H9 (cell line): ENCODE data around the gene KAZN. TPM values are rescaled to one million over a fixed set of nuclear protein-coding genes. Genes with fewer than 3 reads are reported as not detected.

Experiments
- DNase-seq: peaks from one replicate; pipeline ENCODE4 v3.0.0-alpha.2; 2017
- H2AFZ ChIP-seq: one replicate; pipeline ENCODE4 v1.6.1; 2013; ENCODE audit warnings: mild to moderate bottlenecking, low read length, control low read depth, moderate library complexity
- H2AK5ac ChIP-seq: 2 replicates; pipeline ENCODE4 v1.6.1; 2013; ENCODE audit warnings: low read length, control low read depth, mixed read lengths; ENCODE audit not compliant: insufficient read length
- H2BK120ac ChIP-seq: one replicate; pipeline ENCODE4 v1.6.1; 2013; ENCODE audit warnings: low read depth, mild to moderate bottlenecking, low read length, control low read depth, inconsistent platforms; ENCODE audit not compliant: poor library complexity, severe bottlenecking
- H2BK12ac ChIP-seq: 2 replicates; pipeline ENCODE4 v1.6.1; 2013; ENCODE audit warnings: low read length, control low read depth, mixed read lengths, low read depth; ENCODE audit not compliant: insufficient read length
- H2BK15ac ChIP-seq: 2 replicates; pipeline ENCODE4 v1.6.1; 2013; ENCODE audit warnings: low read depth, low read length, control low read depth
- H2BK20ac ChIP-seq: one replicate; pipeline ENCODE4 v1.6.1; 2013; ENCODE audit warnings: low read depth, mild to moderate bottlenecking, low read length, control low read depth, inconsistent platforms; ENCODE audit not compliant: poor library complexity, severe bottlenecking
- H2BK5ac ChIP-seq: 2 replicates; pipeline ENCODE4 v1.6.1; 2013; ENCODE audit warnings: low read length, control low read depth, mixed read lengths; ENCODE audit not compliant: insufficient read length
- H3K14ac ChIP-seq: 2 replicates; pipeline ENCODE4 v1.6.1; 2013; ENCODE audit warnings: low read length, control low read depth; ENCODE audit not compliant: insufficient read depth
- H3K18ac ChIP-seq: 2 replicates; pipeline ENCODE4 v1.6.1; 2013; ENCODE audit warnings: low read depth, mild to moderate bottlenecking, mixed read lengths, low read length, control low read depth; ENCODE audit not compliant: insufficient read length
- H3K23ac ChIP-seq: 2 replicates; pipeline ENCODE4 v1.6.1; 2013; ENCODE audit warnings: low read length, control low read depth, mixed read lengths, low read depth; ENCODE audit not compliant: insufficient read length
- H3K23me2 ChIP-seq: 2 replicates; pipeline ENCODE4 v1.6.1; 2013; ENCODE audit warnings: low read depth, mild to moderate bottlenecking, mixed read lengths, low read length, control low read depth; ENCODE audit not compliant: insufficient read length, poor library complexity, severe bottlenecking
- H3K27ac ChIP-seq: 2 replicates; pipeline ENCODE4 v1.5.1; 2013; ENCODE audit warnings: low read length, control low read depth, mixed read lengths, low read depth; ENCODE audit not compliant: insufficient read length
- H3K27me3 ChIP-seq: 2 replicates; pipeline ENCODE4 v1.6.1; 2013; ENCODE audit warnings: low read length, control low read depth, inconsistent platforms; ENCODE audit not compliant: insufficient read depth
- H3K4ac ChIP-seq: 2 replicates; pipeline ENCODE4 v1.6.1; 2013; ENCODE audit warnings: low read depth, mild to moderate bottlenecking, control low read depth, inconsistent platforms, low read length, moderate library complexity
- H3K4me1 ChIP-seq: 2 replicates; pipeline ENCODE4 v1.6.1; 2013; ENCODE audit warnings: low read length, control low read depth, inconsistent platforms; ENCODE audit not compliant: insufficient read depth
- H3K4me2 ChIP-seq: 2 replicates; pipeline ENCODE4 v1.6.1; 2013; ENCODE audit warnings: low read length, control low read depth, mixed read lengths; ENCODE audit not compliant: insufficient read length, insufficient read depth
- H3K56ac ChIP-seq: 2 replicates; pipeline ENCODE4 v1.6.1; 2013; ENCODE audit warnings: low read depth, mild to moderate bottlenecking, mixed read lengths, low read length, control low read depth; ENCODE audit not compliant: insufficient read length
- H3K79me1 ChIP-seq: 2 replicates; pipeline ENCODE4 v1.6.1; 2013; ENCODE audit warnings: low read depth, mild to moderate bottlenecking, moderate library complexity, low read length, control low read depth, inconsistent platforms; ENCODE audit not compliant: insufficient read depth, poor library complexity, severe bottlenecking
- H3K79me2 ChIP-seq: 2 replicates; pipeline ENCODE4 v1.6.1; 2013; ENCODE audit warnings: low read length, control low read depth, inconsistent platforms; ENCODE audit not compliant: insufficient read depth
- H3K9ac ChIP-seq: 2 replicates; pipeline ENCODE4 v1.6.1; 2013; ENCODE audit warnings: low read length, control low read depth, mixed read lengths; ENCODE audit not compliant: insufficient read length; ENCODE audit errors: extremely low read depth
- H3K9me3 ChIP-seq: one replicate; pipeline ENCODE4 v1.6.1; 2013; ENCODE audit warnings: low read depth, low read length, inconsistent platforms; ENCODE audit not compliant: control insufficient read depth
- H3T11ph ChIP-seq: one replicate; pipeline ENCODE4 v1.6.1; 2013; ENCODE audit warnings: mild to moderate bottlenecking, low read length, control low read depth, inconsistent platforms
- H4K20me1 ChIP-seq: one replicate; pipeline ENCODE4 v1.6.1; 2013; ENCODE audit not compliant: control insufficient read depth, insufficient read length, insufficient read depth
- H4K5ac ChIP-seq: 2 replicates; pipeline ENCODE4 v1.6.1; 2013; ENCODE audit warnings: low read depth, mild to moderate bottlenecking, mixed read lengths, low read length, control low read depth; ENCODE audit not compliant: insufficient read length
- H4K8ac ChIP-seq: replicated peaks from 2 replicates; pipeline ENCODE4 v1.6.1; 2013; ENCODE audit warnings: low read length, control low read depth, mixed read lengths, low read depth; ENCODE audit not compliant: insufficient read length
- H4K91ac ChIP-seq: 2 replicates; pipeline ENCODE4 v1.6.1; 2013; ENCODE audit warnings: low read depth, mild to moderate bottlenecking, moderate library complexity, mixed read lengths, low read length, control low read depth; ENCODE audit not compliant: insufficient read length
- H3K27ac Mint-ChIP-seq, 3 experiments: 2 replicates in 2 of 3; 3 replicates in 1 of 3; pipeline ENCODE4 v1.8.0; 2020 to 2021; ENCODE audit warnings: mixed read lengths in 3 of 3, mild to moderate bottlenecking in 1 of 3, moderate library complexity in 1 of 3
- H3K27me3 Mint-ChIP-seq: 2 replicates; pipeline ENCODE4 v1.8.0; 2021; ENCODE audit warnings: low read depth, mild to moderate bottlenecking, moderate library complexity, mixed read lengths
- H3K36me3 Mint-ChIP-seq, 3 experiments: 2 replicates in 2 of 3; 3 replicates in 1 of 3; pipeline ENCODE4 v1.8.0; 2020 to 2021; ENCODE audit warnings: low read depth in 3 of 3, mixed read lengths in 3 of 3; ENCODE audit not compliant: insufficient read depth in 1 of 3
- H3K4me1 Mint-ChIP-seq, 2 experiments: 2 replicates each; pipeline ENCODE4 v1.8.0; 2020; ENCODE audit warnings: mixed read lengths in 2 of 2
- H3K4me3 Mint-ChIP-seq, 2 experiments: 2 replicates in 1 of 2; 3 replicates in 1 of 2; pipeline ENCODE4 v1.8.0; 2020 to 2021; ENCODE audit warnings: mild to moderate bottlenecking in 2 of 2, mixed read lengths in 2 of 2, moderate library complexity in 1 of 2
- H3K9me3 Mint-ChIP-seq, 2 experiments: 2 replicates in 1 of 2; 3 replicates in 1 of 2; pipeline ENCODE4 v1.8.0; 2020; ENCODE audit warnings: mild to moderate bottlenecking in 2 of 2, mixed read lengths in 2 of 2, moderate library complexity in 1 of 2
- CTCF ChIP-seq: fragments of 200-600 bp; sonication (generic); conservative IDR thresholded peaks from 3 replicates; pipeline ENCODE4 v1.8.0; 2021; ENCODE audit warnings: antibody characterized with exemption, mild to moderate bottlenecking
- WGBS: extraction: QIAGEN DNeasy Blood & Tissue Kit; methylation state at CpG from one replicate; pipeline ENCODE4 v1.1.7; 2013; ENCODE audit warnings: missing lambda C conversion rate, low lambda C conversion rate, mixed read lengths; ENCODE audit not compliant: insufficient read length; ENCODE audit errors: extremely low coverage; 5-methylcytosine and 5-hydroxymethylcytosine counted together
- total RNA-seq: library from RNA; stranded (reverse); gene quantifications from 2 replicates; pipeline ENCODE4 v1.2.1, GENCODE V29; 2021

KAZN gene
- total RNA-seq, 1 experiment from 2014 or later, result 7.6 TPM

DNA sequence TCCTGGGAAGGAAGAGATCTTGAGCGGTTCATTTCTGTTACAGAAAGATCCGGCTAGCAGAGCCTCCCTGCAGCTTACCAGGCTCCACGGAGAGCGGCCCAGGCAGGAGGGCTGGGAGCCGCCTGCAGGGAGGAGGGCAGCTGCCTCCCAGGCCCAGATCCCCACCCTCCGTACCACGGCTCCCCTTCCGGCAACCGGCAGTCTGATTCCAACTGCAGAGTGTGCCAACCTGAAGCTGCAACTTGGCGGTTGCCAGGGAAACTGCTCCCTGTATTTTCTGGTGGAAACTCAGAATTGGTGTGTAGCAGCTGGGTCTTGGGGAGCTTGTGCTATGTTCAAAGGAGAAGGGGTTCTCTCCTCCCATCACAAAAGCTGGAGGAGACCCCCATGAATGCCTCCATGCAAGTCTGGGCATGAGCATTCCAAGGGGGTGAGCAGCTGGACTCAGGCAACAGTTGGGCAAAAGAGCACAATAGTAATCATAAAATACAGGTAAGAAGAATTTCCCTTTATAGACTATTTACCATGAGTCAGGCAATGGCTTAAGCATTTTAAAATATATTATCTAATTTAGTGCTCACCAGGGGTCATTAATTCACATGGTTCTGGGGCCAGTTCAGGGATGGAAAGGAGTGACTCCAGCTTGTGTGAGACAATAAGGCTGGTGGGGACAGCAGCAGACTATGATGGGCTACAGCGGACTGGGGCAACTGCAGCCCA is 46.1 kb upstream of the KAZN start:
- Mint-ChIP-seq H3K27me3 (peaks cover 24% of the 10 kb centered on the region), H3K4me3 (no peak overlapping the region), H3K36me3 (no peaks in the 10 kb centered on the region), H3K4me1 (peaks cover 18 to 32% of the 10 kb centered on the region in 2 experiments), H3K9me3 (no peaks in the 10 kb centered on the region), H3K27ac (no peak overlapping the region)
- Histone ChIP-seq H3K79me1 (no peaks in the 10 kb centered on the region), H4K5ac (no peak overlapping the region), H2BK20ac (no peak overlapping the region), H2AFZ (no peak overlapping the region), H3K27ac (no peak overlapping the region), H3T11ph (no peak overlapping the region), H3K9ac (no peak overlapping the region), H3K4me1 (no peaks in the 10 kb centered on the region; the same call in 1 of the 2 replicates), H2BK15ac (no peak overlapping the region), H2AK5ac (no peak overlapping the region), H3K23me2 (no peaks in the 10 kb centered on the region), H4K91ac (no peak overlapping the region), H3K27me3 (no peaks in the 10 kb centered on the region; the same call in 1 of the 2 replicates), H4K20me1 (no peaks in the 10 kb centered on the region), H2BK120ac (peak overlapping the region; percentile 4), H3K18ac (no peak overlapping the region), H3K23ac (no peak overlapping the region), H3K4ac (no peak overlapping the region), H4K8ac (no peak overlapping the region), H3K9me3 (no peaks in the 10 kb centered on the region), H3K14ac (no peak overlapping the region), H2BK12ac (no peak overlapping the region), H2BK5ac (no peak overlapping the region), H3K79me2 (no peaks in the 10 kb centered on the region), H3K4me2 (no peak overlapping the region), H3K56ac (no peak overlapping the region)
- TF ChIP-seq CTCF, result no peak
- no peak for DNase-seq
- no CpG with 5 or more reads among the region's 11 CpGs for WGBS
